ENCODE results near the gene ACSM2A.
"Not testable (repeated sequence)": the region's sequence is repeated elsewhere in the genome, so short reads cannot be mapped to it uniquely, and the experiment has no call there.

ACSM2A gene

DNA sequence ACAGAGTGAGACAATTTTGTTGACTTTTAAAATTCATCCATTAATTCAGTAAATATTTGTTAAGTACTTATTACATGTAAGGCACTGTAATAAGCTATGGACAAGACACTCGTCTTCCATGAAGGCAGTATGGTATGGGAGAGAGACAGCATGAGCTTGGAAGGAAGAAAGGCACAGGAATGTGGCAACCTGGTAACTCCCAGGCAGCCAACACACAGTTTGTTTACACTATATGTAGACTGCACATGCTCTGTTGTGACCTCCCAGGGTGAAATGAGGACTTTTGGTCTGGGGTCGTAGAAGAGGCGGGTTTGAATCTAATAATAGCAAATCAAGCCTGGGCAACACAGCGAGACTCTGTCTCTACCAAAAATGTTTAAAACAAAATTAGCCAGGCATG lies 9.0 kb downstream of the ACSM2A start:
- DNase-seq, result not testable (repeated sequence)

DNA sequence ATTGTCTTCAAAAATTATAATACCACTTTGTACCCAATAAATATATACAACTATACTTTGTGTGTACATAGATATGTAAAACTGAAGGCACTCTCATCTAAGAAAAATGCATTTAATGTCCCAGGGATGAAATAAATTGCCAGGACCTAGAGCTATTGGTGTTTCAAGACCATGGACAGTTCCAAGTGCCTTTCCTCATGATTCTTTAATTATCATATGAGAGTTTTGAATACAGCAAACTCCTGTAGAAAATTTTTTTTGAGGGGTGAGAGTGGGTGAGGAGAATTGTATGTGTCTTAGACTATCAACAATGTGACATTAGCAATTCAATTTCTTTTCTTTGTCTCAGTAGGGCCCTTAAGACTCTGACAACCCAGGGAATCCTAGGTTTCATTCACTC lies 17.6 kb downstream of the ACSM2A start:
- DNase-seq, result not testable (repeated sequence)

DNA sequence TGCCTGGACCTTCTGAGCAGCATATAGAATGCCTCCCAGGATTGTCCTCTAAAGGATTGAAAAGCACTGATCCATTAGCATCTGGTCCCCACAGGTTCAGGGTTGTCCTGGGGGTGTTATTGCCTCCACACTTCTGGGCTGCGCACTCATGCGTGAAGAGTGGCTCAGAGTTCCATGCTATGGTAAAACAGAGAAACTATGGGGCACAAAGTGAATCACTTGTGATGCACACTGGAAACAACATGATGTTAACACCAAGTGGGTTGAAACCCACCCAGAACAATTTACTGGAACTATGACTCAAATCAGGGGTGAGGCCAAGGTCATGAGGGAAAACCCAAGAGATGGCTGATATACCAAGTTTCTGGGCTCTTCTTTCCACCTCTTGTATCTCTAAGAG lies 18.6 kb downstream of the ACSM2A start:
- not testable (repeated sequence) for DNase-seq

DNA sequence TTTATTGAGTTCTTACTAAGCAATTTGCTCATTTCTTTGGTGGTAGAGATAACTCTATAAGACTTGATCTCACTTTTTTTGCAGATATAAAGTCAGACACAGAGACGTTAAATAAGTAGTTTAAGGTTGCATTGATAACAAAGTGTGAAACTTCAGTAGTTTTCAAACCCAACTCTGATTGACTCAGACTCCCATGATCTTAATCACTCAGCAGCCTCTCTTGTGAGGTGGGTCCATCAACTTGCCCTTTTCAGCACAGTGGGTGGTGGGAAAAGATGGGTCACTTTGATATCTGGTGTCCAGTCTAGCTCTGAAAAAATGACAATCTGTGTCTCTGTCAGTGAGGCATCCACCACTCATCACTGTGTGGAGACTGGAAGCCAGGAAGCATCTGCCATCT lies 19.4 kb downstream of the ACSM2A start:
- DNase-seq, result not testable (repeated sequence)

DNA sequence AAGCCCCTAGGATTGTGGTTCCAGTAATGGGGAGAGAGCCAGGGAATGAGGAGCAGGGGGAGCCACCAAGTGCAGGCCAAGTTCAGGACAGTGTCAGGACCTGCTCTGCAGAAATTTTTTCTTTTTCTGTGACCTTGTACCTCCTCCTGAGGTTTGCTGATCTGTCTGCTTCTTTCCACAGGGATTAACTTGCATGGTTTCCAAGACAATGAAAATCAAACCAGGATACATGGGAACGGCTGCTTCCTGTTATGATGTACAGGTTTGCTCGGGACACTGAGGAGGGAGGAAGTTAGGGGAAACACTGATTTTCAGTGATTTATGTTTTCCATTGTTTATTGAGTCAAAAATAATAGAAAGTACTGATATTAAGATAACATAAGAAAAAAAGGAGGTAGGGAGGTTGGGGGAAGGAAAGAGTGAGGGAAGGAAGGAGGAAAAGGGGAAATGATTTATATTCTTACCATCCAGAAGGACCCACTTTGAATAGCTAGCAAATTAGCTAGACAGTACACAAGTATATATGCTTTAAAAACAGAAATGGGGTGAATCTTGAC lies 25.9 kb downstream of the ACSM2A start:
- DNase-seq, result not testable (repeated sequence)

DNA sequence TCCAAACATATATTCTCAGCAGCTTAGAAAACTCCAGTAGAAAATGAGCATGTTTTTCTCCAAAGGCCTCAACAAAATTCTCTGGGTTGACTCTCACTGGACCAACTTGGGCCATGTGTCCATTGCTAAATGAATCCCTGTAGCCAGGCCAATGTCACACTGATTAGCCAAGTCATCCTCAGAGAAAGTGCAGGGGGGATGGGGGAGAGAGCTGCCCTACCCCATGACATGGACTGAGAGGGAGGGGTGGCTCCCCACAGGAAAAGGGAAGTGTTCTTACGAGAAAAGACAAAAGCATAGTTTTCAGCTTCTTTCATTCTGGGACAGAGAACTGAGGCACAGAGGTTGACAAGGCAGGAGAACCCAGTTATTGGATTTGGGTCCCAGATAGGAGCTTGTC lies 32.7 kb downstream of the ACSM2A start:
- not testable (repeated sequence) for DNase-seq

DNA sequence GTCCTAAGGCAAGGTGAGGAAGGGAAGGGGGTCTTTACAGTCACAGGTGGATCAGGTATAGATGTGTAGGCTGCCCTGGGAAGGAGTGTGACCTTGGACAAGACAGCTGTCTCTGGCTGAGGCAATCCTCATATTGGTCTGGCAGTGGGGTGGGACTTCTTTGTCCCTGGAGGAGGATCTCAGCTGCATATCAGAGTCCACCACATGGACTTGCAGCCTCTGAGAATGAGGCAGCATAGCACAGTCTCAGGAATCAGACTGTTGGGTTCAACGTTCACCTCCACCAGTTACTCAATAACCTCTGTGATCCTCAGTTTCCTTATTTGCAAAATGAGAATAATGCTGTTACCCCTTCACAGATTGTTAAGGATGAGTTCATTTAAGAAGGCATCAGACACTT lies 33.4 kb downstream of the ACSM2A start:
- DNase-seq, result no peak

DNA sequence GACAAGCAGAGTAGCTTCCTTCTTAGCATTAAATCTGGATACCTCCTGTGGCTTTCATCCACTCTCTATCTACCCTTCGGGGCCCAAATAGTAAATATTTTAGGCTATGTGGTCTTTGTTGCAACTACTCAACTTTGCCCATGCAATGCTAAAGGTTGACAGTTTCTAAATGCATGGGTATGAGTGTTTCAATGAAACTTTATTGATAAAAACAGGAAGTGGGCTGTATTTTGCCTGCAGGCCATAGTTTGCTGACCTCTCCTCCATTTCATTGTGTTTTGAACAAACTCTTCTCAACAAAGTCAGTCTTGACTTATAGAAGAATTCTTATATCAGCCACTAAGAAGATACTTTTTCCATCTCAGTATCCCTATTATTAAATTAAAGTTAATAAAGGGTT lies 34.1 kb downstream of the ACSM2A start:
- DNase-seq, result no peak

DNA sequence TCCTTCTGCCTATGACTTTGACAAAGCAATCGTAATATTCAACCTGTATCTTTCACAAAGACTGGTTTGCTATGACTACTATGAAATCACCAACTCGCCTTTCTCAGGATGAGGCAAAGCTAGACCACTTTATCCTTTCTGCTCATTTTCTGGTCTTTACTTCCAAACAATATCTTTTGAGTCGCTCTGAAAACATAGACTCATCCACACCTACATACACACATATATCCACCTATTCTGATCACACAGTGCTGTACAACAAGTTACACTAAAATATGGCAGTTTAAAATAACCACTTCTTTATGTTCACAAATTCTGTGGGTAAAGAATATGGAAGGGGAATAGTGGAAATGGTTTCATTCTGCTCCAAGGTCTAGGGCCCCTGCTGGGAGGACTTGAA lies 39.7 kb downstream of the ACSM2A start:
- DNase-seq, result not testable (repeated sequence)

DNA sequence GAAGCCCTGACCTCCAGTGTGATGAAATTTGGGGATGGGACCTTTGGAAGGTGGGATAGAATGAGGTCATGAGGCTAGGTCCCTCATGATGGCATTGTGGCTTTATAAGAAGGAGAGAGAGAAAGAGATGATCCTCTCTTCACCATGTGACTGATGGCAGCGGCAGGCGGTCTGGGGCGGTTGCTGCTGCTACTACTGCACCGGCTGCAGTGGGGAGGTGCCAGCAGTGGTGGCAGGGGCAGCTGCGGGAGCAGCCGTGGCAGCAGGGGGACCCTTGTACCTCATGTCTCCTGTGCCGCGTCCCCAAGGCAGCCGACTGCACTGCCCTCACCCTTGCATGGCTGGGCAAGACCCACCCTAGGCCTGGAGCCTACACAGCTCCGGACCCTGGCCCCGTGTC lies 40.1 kb downstream of the ACSM2A start:
- DNase-seq, result not testable (repeated sequence)

DNA sequence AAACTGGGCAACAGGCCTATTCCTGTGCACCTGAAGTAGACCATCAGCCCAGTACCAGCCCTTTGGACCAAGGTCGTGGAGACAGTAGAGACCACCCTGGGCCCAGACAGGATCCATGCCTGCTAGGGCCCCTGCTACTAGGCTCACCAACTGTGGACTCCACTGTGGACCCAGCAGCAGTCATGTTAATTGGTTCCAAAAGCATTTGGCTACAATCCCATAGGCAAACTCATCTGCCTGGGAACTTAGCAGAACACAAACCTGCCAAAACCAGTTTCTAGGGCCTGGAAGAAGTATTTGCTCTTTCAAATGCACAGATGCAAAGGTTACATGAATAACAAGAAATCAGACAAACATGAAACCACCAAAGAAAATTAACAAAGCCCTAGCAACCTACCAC lies 53.1 kb downstream of the ACSM2A start:
- DNase-seq, result no peak

DNA sequence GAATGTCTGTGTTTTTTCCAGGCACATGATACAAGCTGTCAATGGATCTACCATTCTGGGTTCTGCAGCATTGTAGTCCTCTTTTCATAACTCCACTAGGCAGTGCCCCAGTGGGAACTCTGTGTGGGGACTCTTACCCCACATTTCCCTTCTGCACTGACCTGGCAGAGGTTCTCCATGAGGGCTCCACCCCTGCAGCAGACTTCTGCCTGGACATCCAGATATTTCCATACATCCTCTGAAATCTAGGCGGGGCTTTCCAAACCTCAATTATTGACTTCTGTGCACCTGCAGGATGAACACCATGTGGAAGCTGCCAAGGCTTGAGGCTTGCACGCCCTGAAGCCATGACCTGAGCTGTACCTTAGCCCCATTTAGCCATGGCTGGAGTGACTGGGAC lies 56.0 kb downstream of the ACSM2A start:
- no peak for DNase-seq

DNA sequence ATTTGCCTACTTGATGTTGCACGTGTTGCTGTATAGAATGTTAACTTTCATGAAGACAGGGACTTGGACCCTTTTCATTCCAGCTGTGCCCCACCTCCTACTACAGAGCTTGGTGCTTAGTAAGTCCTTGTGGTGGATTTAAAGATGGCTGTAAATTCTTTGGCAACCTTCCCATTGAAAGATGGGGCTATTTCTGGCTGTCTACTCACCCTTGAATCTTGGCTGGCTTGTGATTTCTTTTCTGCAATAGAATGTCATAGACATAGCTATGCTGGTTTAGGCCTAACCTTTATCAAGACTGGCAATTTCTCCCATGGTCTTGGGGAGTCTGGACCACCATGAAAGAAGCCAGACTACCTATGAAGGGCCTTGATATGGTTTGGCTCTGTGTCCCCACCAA lies 59.0 kb downstream of the ACSM2A start:
- no peak for DNase-seq

DNA sequence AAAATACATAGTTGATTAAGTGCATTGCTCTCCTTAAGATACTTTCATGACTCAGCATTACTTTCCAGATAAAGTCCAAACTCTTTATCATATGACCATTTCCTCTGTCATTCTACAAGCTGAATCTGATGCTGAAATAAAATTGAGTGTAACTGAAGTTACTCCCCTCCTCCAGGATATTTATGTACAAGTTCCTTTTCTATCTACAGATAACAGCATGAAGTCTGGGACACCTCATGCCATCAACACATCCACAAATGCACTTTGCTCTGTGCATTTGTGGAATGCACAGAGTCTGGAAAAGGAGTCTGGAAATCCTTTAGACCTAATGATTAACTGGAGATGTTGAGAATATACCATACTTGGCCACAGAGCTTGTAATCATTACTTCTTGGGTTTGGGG lies 64.4 kb downstream of the ACSM2A start:
- no peak for DNase-seq

DNA sequence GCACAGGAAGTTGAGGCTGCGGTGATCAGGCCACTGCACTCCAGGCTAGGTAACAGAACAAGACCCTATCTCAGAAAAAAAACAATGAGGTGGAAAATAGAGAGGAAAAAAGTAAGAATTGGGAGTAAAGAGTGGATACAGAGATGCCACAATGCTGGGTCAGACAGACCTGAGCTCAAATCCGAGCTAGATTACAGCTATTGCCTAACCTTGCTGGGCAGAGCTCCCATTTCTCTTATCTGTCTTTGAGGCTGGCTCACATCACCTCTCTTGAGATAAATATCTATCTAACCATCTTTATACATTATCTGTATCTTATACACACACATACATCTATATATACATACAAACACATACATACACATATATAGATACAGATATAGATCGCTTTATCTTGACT lies 65.8 kb downstream of the ACSM2A start:
- DNase-seq, result no peak

DNA sequence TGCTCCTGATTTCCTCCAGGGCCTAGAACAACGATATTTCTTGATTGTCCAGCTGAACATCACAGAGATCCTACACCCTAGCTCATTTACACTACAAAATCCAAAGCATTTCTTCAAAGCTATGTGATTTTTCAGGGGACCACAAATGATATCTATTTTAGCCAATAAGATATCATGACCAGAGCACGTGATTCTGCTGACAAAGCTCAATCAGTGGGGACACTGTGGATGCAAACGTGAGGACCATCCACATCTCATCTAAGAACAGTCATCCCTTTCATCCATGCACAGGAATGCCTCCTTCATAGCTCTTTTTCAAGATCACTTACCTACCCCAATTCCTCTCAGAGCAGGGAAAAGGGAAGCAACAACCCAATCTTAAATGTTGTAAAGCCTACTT lies 67.9 kb downstream of the ACSM2A start:
- no peak for DNase-seq

DNA sequence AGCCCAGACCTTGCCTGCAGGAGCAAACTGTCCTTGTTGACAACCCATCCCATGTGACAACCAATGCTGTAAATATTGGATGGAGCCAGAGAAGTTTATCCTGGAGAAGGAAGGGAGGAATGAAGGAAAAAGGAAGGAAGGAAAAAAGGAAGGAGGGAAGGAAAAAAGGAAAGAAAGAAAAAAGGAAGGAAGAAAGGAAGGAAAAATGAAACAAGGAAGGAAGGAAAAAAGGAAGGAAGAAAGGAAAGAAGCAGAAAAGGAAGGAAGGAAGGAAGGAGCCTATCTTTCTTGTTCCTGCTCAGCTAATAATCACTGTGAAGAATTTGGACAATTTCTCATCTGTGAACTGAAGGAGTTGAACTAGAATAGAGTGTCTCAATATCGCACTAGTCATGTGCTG lies 68.8 kb downstream of the ACSM2A start:
- DNase-seq, result no peak

DNA sequence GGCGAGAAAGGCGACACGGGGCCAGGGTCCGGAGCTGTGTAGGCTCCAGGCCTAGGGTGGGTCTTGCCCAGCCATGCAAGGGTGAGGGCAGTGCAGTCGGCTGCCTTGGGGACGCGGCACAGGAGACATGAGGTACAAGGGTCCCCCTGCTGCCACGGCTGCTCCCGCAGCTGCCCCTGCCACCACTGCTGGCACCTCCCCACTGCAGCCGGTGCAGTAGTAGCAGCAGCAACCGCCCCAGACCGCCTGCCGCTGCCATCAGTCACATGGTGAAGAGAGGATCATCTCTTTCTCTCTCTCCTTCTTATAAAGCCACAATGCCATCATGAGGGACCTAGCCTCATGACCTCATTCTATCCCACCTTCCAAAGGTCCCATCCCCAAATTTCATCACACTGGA lies 80.5 kb downstream of the ACSM2A start:
- not testable (repeated sequence) for DNase-seq

DNA sequence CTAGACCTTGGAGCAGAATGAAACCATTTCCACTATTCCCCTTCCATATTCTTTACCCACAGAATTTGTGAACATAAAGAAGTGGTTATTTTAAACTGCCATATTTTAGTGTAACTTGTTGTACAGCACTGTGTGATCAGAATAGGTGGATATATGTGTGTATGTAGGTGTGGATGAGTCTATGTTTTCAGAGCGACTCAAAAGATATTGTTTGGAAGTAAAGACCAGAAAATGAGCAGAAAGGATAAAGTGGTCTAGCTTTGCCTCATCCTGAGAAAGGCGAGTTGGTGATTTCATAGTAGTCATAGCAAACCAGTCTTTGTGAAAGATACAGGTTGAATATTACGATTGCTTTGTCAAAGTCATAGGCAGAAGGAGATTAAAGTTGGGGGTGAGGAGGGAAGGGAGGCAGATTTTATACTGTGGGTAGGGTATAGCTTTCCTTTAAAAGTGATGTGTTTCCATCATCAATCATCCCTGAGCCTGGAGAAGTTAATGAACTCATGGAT lies 81.0 kb downstream of the ACSM2A start:
- DNase-seq, result not testable (repeated sequence)

DNA sequence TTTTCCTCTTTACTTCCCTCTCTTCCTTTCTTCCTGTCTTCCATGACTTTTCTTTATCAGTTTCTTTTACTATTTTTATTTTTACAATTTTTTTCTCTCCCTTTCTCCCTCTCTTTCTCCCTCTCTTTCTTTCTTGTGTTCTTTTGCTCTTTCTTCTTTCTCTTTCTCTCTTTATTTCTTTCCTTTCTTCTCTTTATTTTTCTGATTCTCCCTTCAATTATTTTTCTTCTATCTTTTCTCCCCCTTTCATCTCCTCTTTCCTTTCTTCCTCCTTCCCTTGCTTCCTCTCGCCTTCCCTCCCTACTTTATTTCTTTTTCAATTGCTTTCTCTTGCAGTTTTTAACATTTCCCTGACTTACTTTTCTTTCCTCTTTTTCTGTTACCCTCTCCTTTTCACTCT lies 85.3 kb downstream of the ACSM2A start:
- DNase-seq, result not testable (repeated sequence)

Data from stimulated activated CD4-positive, alpha-beta T cell treated with anti-CD3 and anti-CD28 coated beads, Interleukin-4, amount 100 ng/mL, for 24 hours (primary cell).